Central memory CD8-positive, alpha-beta T cell (primary cell): ENCODE measurements around the gene CDH8.

ENCODE experiments used
- ATAC-seq: fragments of 150-1000 bp; cut with Tn5 transposase; replicated peaks from 2 replicates; pipeline ENCODE4 v1.10.0; 2022; ENCODE audit warnings: mild to moderate bottlenecking, moderate FRiP score, moderate number of reproducible peaks; ENCODE audit not compliant: poor library complexity, severe bottlenecking; ENCODE audit errors: extremely low read depth
- DNase-seq, 2 donors: peaks; one replicate each; pipeline ENCODE4 v3.0.0; 2021; ENCODE audit warnings: low spot score in 2 of 2
- H3K27ac Mint-ChIP-seq: one replicate; pipeline ENCODE4 v1.8.0; 2022; ENCODE audit warnings: low read depth, mild to moderate bottlenecking, moderate library complexity, mixed read lengths
- H3K27me3 Mint-ChIP-seq: one replicate; pipeline ENCODE4 v1.8.0; 2022; ENCODE audit warnings: mixed read lengths
- H3K36me3 Mint-ChIP-seq: one replicate; pipeline ENCODE4 v1.8.0; 2022; ENCODE audit warnings: mild to moderate bottlenecking, moderate library complexity, mixed read lengths; ENCODE audit not compliant: insufficient read depth
- H3K4me1 Mint-ChIP-seq: one replicate; pipeline ENCODE4 v1.8.0; 2022; ENCODE audit warnings: mixed read lengths
- H3K4me3 Mint-ChIP-seq: one replicate; pipeline ENCODE4 v1.8.0; 2022; ENCODE audit warnings: mild to moderate bottlenecking, moderate library complexity, mixed read lengths
- H3K9me3 Mint-ChIP-seq: one replicate; pipeline ENCODE4 v1.8.0; 2022; ENCODE audit warnings: mixed read lengths

The CDH8 gene

DNA sequence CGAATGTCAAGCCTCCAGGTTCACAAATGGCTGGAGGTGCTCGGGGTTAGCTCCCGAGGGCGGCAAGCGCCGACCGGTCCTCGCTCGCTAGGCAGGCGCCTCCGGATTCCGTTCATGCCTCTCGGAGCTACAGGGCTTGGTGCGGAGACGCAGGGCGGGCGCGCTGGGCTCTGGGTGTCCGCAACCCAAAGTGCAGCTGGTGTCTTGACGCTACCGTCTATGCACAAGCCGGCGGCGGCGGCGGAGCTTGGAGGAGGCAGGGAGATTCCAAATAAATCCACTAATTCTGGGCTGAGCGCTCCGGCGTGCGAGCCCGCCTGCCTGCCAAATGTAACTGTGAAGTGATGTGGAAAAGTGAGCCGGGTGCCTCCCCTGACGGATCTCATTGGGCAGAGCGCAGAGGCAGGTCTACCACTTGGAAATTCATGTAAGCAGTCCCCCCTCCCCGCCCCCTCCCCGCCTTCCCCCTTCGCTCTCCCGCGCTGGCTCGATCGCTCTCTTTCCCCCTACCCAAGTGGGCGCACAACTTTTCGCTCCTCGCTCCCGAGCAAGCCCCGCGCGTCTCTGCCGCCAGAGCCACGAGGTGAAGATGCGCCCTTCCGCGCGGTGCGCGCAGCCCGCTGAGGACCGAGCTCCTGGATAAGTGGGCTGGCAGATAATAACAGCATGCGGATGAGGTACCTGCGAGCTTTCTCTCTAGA is at the start of gene CDH8:
Gene CDH8, minus strand, starts transcription at position 338 of the 701 bp plus-strand sequence. CDS start 15,035 bp downstream, outside the sequence.
- no peak within 1 kb of the TSS for H3K4me3 Mint-ChIP-seq
- H3K27ac Mint-ChIP-seq, result no peak within 1 kb of the TSS
- ATAC-seq (no peak), DNase-seq (no peak)
- H3K27me3 Mint-ChIP-seq, result peaks cover 6% of the 10 kb centered on the region
- no peaks in the 10 kb centered on the region for H3K4me1 Mint-ChIP-seq
- H3K36me3 Mint-ChIP-seq, result peaks cover 5% of the 10 kb centered on the region
- H3K9me3 Mint-ChIP-seq, result peaks cover 34% of the 10 kb centered on the region

GRCh38 chr16:62079236-62079635 is 43.0 kb upstream of the CDH8 start:
- no peaks in the 10 kb centered on the region for H3K27me3 Mint-ChIP-seq
- no peak overlapping the region for H3K4me3 Mint-ChIP-seq
- peaks cover 29% of the 10 kb centered on the region for H3K9me3 Mint-ChIP-seq
- DNase-seq (no peak), ATAC-seq (no peak)
- H3K27ac Mint-ChIP-seq, result no peak overlapping the region
- H3K4me1 Mint-ChIP-seq, result no peaks in the 10 kb centered on the region
- H3K36me3 Mint-ChIP-seq, result no peaks in the 10 kb centered on the region

DNA sequence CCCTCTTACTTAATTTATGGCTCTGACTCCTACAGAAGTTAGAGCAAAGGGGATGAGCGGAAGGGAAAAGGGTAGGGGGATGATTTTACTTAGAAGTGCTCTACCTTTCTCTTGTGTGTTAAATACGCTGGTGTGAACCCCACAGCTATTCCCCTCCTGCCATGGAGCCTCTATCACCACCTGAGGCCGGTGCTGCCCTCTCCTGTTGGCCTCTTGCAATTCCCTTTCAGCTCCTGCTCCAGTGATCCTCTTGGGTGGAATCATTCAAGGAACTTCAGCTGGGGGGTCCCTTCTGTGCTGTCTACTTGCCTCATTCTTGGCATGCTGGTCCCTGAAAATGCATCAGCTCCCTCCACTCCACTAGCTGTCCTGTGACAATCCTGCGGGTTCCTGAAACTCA is 41.8 kb upstream of the CDH8 start:
- Mint-ChIP-seq H3K27ac (no peak overlapping the region), H3K4me1 (no peaks in the 10 kb centered on the region), H3K36me3 (no peaks in the 10 kb centered on the region), H3K4me3 (no peak overlapping the region), H3K9me3 (peaks cover 25% of the 10 kb centered on the region), H3K27me3 (no peaks in the 10 kb centered on the region)
- DNase-seq, result no peak
- no peak for ATAC-seq

DNA sequence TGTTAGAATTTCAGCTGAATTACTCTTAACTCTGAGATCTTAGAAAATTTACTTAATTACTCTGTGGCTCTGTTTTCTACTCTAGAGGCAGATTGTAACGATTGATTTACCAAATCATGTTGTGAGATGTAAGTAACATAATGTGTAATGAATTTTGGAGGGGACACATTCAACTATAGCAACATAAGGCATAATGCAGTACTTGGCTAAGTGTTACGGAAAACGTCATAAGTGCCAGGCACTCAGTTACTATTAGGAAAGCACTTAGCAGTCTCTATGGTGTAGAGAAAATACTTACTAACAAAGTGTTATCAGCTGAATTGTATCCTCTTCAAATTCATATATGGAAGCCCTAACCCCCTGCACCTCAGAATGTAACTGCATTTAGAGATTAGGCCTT is 40.6 kb upstream of the CDH8 start:
- no peak for ATAC-seq
- Mint-ChIP-seq H3K9me3 (peaks cover 30% of the 10 kb centered on the region), H3K4me3 (no peak overlapping the region)

DNA sequence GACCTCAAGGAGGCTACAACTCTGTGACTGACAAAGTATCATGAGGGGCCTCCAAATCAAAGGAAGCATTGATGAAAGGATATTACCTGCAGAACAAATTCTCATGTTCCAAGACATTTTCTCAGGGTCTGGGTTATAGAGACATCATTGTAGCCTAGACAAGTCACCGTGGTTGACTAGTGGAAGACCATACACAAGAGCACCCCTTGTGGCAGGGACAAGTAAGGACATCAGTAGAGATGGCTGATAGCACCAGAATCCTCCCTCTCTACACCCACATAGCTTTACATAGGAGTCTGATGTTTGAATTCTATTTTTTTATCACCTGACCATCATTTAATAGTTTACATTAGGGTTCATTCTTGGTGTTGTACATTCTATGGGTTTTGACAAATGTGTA is 32.5 kb upstream of the CDH8 start:
- Mint-ChIP-seq H3K4me3 (no peak overlapping the region), H3K27me3 (no peaks in the 10 kb centered on the region), H3K4me1 (no peaks in the 10 kb centered on the region), H3K9me3 (peaks cover 19% of the 10 kb centered on the region), H3K27ac (no peak overlapping the region), H3K36me3 (no peaks in the 10 kb centered on the region)
- DNase-seq (no peak), ATAC-seq (no peak)

More for the DNA sequence above, 40.6 kb upstream of the CDH8 start:
- no peak for DNase-seq
- Mint-ChIP-seq H3K27me3 (no peaks in the 10 kb centered on the region), H3K4me1 (no peaks in the 10 kb centered on the region), H3K27ac (no peak overlapping the region), H3K36me3 (no peaks in the 10 kb centered on the region)

GRCh38 chr16:62067981-62068380 is 31.7 kb upstream of the CDH8 start:
- H3K36me3 Mint-ChIP-seq, result no peaks in the 10 kb centered on the region
- H3K4me3 Mint-ChIP-seq, result no peak overlapping the region
- ATAC-seq (no peak), DNase-seq (no peak)
- no peaks in the 10 kb centered on the region for H3K4me1 Mint-ChIP-seq
- H3K27me3 Mint-ChIP-seq, result no peaks in the 10 kb centered on the region
- no peak overlapping the region for H3K27ac Mint-ChIP-seq
- peaks cover 17% of the 10 kb centered on the region for H3K9me3 Mint-ChIP-seq

GRCh38 chr16:62067182-62067581 is 30.9 kb upstream of the CDH8 start:
- Mint-ChIP-seq H3K27me3 (no peaks in the 10 kb centered on the region), H3K4me1 (no peaks in the 10 kb centered on the region), H3K4me3 (no peak overlapping the region), H3K36me3 (no peaks in the 10 kb centered on the region), H3K9me3 (peaks cover 12% of the 10 kb centered on the region), H3K27ac (no peak overlapping the region)
- no peak for DNase-seq
- ATAC-seq, result no peak

- H3K4me3 Mint-ChIP-seq, result no peak overlapping the region
- no peaks in the 10 kb centered on the region for H3K4me1 Mint-ChIP-seq
- peaks cover 12% of the 10 kb centered on the region for H3K9me3 Mint-ChIP-seq
- H3K27ac Mint-ChIP-seq, result no peak overlapping the region
- ATAC-seq (no peak), DNase-seq (no peak)
- no peaks in the 10 kb centered on the region for H3K27me3 Mint-ChIP-seq
- no peaks in the 10 kb centered on the region for H3K36me3 Mint-ChIP-seq
These were observed 30.5 kb upstream of the CDH8 start for GRCh38 chr16:62066747-62067146.

GRCh38 chr16:62064173-62064572 is 27.9 kb upstream of the CDH8 start:
- Mint-ChIP-seq H3K4me3 (no peak overlapping the region), H3K4me1 (no peaks in the 10 kb centered on the region), H3K27ac (no peak overlapping the region), H3K36me3 (no peaks in the 10 kb centered on the region), H3K9me3 (peaks cover 9% of the 10 kb centered on the region), H3K27me3 (no peaks in the 10 kb centered on the region)
- DNase-seq, result no peak
- ATAC-seq, result no peak

DNA sequence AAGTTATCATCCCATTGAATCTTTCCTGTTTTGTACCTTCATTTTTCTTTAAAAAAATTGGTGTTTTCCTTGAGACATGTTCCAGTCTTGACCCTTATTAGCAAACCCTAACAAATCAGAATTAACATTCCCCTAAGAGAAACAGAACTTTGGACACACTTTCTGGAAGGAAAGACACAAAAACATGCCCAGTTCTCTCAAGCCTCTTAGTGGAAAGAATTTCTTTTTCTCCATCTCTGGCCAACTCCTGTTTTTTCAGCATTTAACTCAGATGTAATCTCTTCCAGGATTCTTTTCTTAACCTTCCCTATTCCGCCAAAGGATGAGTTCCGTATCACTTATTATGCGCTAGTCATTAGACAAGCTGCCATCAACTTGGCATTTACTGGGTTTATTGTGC is 23.9 kb upstream of the CDH8 start:
- Mint-ChIP-seq H3K9me3 (peaks cover 20% of the 10 kb centered on the region), H3K27me3 (no peaks in the 10 kb centered on the region), H3K4me3 (no peak overlapping the region), H3K27ac (no peak overlapping the region), H3K36me3 (no peaks in the 10 kb centered on the region), H3K4me1 (no peaks in the 10 kb centered on the region)
- no peak for DNase-seq
- no peak for ATAC-seq

GRCh38 chr16:62059527-62059926 is 23.3 kb upstream of the CDH8 start:
- peaks cover 24% of the 10 kb centered on the region for H3K9me3 Mint-ChIP-seq
- H3K4me1 Mint-ChIP-seq, result no peaks in the 10 kb centered on the region
- H3K27ac Mint-ChIP-seq, result no peak overlapping the region
- no peaks in the 10 kb centered on the region for H3K27me3 Mint-ChIP-seq
- no peaks in the 10 kb centered on the region for H3K36me3 Mint-ChIP-seq
- no peak overlapping the region for H3K4me3 Mint-ChIP-seq
- no peak for DNase-seq
- no peak for ATAC-seq

- Mint-ChIP-seq H3K4me1 (no peaks in the 10 kb centered on the region), H3K27ac (no peak overlapping the region), H3K4me3 (no peak overlapping the region), H3K9me3 (peaks cover 29% of the 10 kb centered on the region), H3K27me3 (no peaks in the 10 kb centered on the region), H3K36me3 (no peaks in the 10 kb centered on the region)
- no peak for ATAC-seq
- DNase-seq, result no peak
These were observed 22.2 kb upstream of the CDH8 start for GRCh38 chr16:62058412-62058811.

DNA sequence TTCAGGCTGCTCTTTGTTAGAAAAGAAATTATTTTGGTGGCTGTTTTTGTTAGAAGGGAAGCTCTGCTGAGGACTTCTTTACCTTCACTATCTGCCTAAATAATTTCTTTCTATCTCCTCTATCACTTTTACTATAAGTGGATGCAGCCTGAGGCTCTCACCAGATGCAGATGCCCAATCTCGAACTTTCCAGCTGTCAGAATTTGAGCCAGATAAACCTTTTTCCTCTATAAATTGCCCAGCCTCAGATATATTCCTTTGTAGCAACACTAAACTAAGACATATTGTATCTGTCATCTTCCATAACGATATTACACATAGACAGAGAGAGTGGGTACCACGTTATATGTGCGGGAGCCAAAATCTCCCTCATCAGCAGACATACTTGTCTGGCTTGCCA is 15.7 kb upstream of the CDH8 start:
- Mint-ChIP-seq H3K9me3 (peaks cover 36% of the 10 kb centered on the region), H3K27me3 (no peaks in the 10 kb centered on the region), H3K4me3 (no peak overlapping the region), H3K36me3 (peaks cover 2% of the 10 kb centered on the region), H3K4me1 (no peaks in the 10 kb centered on the region), H3K27ac (no peak overlapping the region)
- ATAC-seq (no peak), DNase-seq (no peak)
